PFSK-1 (cell line): ENCODE measurements around the gene TMEM207.

Source experiments
- FOXP2 ChIP-seq: optimal IDR thresholded peaks from 2 replicates; pipeline ENCODE3; 2011; ENCODE audit warnings: borderline replicate concordance, control low read depth, inconsistent platforms; ENCODE audit not compliant: insufficient read depth; ENCODE audit errors: extremely low read length, extremely low read depth
- POLR2AphosphoS5 ChIP-seq: IDR thresholded peaks from 2 replicates; pipeline ENCODE4 v1.6.1; 2012; ENCODE audit warnings: low read depth, mild to moderate bottlenecking, control low read depth, low read length, moderate library complexity
- SIN3A ChIP-seq: IDR thresholded peaks from 2 replicates; pipeline ENCODE4 v1.6.1; 2012; ENCODE audit warnings: mild to moderate bottlenecking, low read length, moderate library complexity, borderline replicate concordance; ENCODE audit not compliant: insufficient read depth
- TAF1 ChIP-seq: IDR thresholded peaks from 2 replicates; pipeline ENCODE4 v1.6.1; 2012; ENCODE audit warnings: low read length, control low read depth, borderline replicate concordance; ENCODE audit not compliant: insufficient read depth
- TF ChIP-seq, protein P1 (sequence below), 2 experiments: IDR thresholded peaks; 2 replicates each; pipeline versions ENCODE4 v1.6.1 to v1.8.0; 2011 to 2012; ENCODE audit warnings: low read depth in 2 of 2, low read length in 2 of 2, control low read depth in 1 of 2, inconsistent platforms in 1 of 2, mild to moderate bottlenecking in 1 of 2, moderate library complexity in 1 of 2; ENCODE audit not compliant: insufficient read depth in 1 of 2

Gene TMEM207

DNA sequence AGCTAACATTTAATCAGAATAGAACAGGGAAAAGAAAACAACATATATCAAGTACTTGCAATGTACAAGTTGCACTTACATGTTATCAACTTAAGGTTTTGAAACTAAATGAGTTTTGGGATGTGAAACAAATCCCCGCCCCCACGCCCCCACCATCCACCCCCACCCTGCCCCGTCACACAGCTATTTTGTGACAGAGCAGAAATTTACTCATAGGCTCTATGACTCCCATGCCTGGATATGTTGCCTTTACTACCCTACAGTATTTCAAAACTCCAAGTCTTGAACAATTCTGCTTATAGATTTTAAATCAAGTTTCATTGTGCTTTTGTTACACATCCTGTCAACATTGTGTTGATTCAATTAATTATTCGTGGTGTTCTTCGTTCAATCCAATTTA, 46.1 kb upstream of the TMEM207 start:
- no peak for TF ChIP-seq FOXP2
- no peak for TF ChIP-seq POLR2AphosphoS5

- no peak for TF ChIP-seq TAF1
- no peak for TF ChIP-seq FOXP2
- TF ChIP-seq POLR2AphosphoS5, result no peak
- TF ChIP-seq, protein P1, sequence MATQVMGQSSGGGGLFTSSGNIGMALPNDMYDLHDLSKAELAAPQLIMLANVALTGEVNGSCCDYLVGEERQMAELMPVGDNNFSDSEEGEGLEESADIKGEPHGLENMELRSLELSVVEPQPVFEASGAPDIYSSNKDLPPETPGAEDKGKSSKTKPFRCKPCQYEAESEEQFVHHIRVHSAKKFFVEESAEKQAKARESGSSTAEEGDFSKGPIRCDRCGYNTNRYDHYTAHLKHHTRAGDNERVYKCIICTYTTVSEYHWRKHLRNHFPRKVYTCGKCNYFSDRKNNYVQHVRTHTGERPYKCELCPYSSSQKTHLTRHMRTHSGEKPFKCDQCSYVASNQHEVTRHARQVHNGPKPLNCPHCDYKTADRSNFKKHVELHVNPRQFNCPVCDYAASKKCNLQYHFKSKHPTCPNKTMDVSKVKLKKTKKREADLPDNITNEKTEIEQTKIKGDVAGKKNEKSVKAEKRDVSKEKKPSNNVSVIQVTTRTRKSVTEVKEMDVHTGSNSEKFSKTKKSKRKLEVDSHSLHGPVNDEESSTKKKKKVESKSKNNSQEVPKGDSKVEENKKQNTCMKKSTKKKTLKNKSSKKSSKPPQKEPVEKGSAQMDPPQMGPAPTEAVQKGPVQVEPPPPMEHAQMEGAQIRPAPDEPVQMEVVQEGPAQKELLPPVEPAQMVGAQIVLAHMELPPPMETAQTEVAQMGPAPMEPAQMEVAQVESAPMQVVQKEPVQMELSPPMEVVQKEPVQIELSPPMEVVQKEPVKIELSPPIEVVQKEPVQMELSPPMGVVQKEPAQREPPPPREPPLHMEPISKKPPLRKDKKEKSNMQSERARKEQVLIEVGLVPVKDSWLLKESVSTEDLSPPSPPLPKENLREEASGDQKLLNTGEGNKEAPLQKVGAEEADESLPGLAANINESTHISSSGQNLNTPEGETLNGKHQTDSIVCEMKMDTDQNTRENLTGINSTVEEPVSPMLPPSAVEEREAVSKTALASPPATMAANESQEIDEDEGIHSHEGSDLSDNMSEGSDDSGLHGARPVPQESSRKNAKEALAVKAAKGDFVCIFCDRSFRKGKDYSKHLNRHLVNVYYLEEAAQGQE (IDR thresholded peaks at IDR 0.05; ENCODE audit: insufficient read depth in 1 of 2, low read depth in 2 of 2, low read length in 2 of 2), result no peak
- no peak for TF ChIP-seq SIN3A
Measured at GRCh38 chr3:190495354-190495753, 45.7 kb upstream of the TMEM207 start.

- TF ChIP-seq FOXP2, result no peak
- no peak for TF ChIP-seq SIN3A
- TF ChIP-seq TAF1, result no peak
- no peak for TF ChIP-seq POLR2AphosphoS5
- TF ChIP-seq, protein P1 (IDR thresholded peaks at IDR 0.05; ENCODE audit: insufficient read depth in 1 of 2, low read depth in 2 of 2, low read length in 2 of 2), result no peak
Measured at GRCh38 chr3:190494907-190495306, 45.2 kb upstream of the TMEM207 start.

DNA sequence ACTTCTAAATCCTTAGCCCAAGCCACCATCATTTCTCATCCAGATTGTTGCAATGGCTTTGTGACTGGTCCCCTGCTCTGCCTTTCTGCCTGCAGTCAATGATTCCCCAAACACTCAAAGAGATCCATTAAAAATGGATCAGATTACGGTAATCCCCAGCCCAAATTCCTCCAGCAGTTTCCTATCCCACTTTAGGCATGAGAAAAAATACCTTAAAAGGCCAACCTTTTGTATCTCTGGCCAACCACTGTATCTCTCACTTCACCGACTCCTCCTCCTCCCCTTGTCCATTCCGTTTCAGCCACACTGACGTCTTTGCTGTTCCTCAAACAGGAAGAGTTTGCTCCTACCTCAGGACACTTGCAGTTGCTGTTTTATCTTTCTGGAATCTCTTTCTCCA, 43.3 kb upstream of the TMEM207 start:
- TF ChIP-seq POLR2AphosphoS5, result no peak
- TF ChIP-seq, protein P1 (IDR thresholded peaks at IDR 0.05; ENCODE audit: insufficient read depth in 1 of 2, low read depth in 2 of 2, low read length in 2 of 2), result no peak
- no peak for TF ChIP-seq SIN3A
- no peak for TF ChIP-seq FOXP2
- TF ChIP-seq TAF1, result no peak

DNA sequence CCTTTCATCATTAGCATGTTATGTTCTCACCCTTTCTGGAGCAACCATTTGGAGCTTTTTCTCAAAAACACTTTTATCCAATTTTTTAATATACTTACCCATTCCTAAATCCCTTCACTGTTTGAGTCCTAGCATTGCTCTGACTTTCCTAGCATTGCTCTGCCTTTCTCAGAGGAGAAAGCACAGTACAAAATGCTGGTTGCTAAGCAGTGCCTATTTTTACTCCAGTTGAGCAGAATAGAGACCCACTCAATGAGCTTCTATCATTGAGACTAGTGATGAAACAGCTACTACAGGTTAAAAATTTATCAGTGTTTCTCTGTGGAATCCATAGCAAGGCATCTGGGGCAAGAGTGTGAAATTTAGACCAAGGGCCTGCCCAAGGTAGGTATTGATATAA, 42.4 kb upstream of the TMEM207 start:
- TF ChIP-seq SIN3A, result no peak
- TF ChIP-seq FOXP2, result no peak
- TF ChIP-seq, protein P1 (IDR thresholded peaks at IDR 0.05; ENCODE audit: insufficient read depth in 1 of 2, low read depth in 2 of 2, low read length in 2 of 2), result no peak
- TF ChIP-seq POLR2AphosphoS5, result no peak
- no peak for TF ChIP-seq TAF1
